ENCODE measurements around the gene PNPLA7. TPM values are rescaled to one million over a fixed set of nuclear protein-coding genes. Genes with fewer than 3 reads are reported as not detected.
"Not testable (repeated sequence)": the region's sequence is repeated elsewhere in the genome, so short reads cannot be mapped to it uniquely, and the experiment has no call there.

PNPLA7 gene
- total RNA-seq, 2 donors from 2014 or later, result 1.2 to 7.1 TPM

DNA sequence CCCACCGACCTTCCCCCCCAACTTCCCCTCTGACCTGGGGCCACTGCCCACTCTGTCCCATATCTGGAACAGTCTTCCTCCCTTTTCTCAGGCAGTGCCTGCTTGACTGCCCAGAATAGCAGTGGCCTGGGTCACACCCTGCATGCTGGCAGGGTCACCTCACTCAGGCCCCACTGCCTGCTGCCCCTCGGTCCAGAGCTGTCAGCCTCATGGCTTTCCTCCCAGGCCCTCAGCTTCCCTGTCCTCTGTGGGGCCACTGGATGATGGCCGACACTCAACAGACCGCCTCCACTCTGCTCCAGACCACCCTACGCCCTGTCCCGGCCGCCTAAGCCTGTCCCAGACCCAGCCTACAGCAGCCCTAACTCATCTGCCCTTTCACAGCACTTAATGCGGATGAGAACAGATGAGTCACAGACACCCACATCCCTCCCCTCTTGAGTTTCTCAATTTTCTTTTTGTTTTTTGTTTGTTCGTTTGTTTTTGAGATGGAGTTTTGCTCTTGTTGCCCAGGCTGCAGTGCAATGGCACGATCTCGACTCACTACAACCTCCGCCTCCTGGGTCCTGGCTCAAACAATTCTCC is 5.9 kb downstream of the PNPLA7 start:
- Mint-ChIP-seq H3K4me3 (no peak overlapping the region), H3K36me3 (no peaks in the 10 kb centered on the region)
- ATAC-seq, result peak in 1 of 2 donors; percentile 17

DNA sequence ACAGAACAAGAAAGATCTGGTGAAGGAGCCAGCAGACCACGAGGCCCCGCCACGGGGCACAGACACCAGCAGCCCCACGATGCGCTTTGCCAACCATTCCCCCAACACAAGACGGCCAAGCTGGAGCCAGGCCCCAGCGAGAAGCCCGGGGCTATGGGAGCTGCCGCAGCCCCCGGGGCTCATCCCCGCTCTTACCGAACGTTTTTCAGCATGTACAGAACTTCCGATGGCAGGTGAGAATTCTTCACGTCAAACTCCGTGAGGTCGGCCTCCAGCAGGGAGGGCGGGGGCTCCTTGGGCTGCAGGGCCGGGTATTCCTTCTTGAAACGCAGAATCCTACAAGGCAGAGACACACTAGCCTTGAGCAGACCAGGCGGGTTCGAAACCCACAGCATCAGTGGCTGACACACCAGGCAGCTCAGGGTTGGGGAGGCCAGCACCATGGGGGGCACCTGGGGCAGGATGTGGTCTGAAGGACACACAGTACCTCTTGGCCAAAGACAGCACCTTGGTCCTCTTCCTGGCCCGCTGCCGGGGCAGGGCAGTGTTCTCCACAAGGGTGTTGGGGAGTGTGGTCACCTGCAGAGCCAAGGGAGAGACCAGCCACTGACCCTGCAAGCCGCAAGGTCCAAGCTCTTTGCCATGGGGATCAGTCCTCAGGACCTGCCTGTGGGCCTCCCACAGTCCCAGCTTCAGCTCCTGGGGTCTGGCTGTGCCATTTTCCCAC is 6.8 kb downstream of the PNPLA7 start:
- Mint-ChIP-seq H3K36me3 (no peaks in the 10 kb centered on the region), H3K27ac (no peak overlapping the region), H3K4me1 (ENCODE audit: low read depth in 2 of 2) (peaks cover 0 to 4% of the 10 kb centered on the region in 2 donors), H3K4me3 (no peak overlapping the region), H3K27me3 (no peaks in the 10 kb centered on the region), H3K9me3 (no peaks in the 10 kb centered on the region)
- peak in 1 of 2 donors; percentile 8 for ATAC-seq
- no peak for DNase-seq (ENCODE audit: low spot score)

More for the DNA sequence above, 5.9 kb downstream of the PNPLA7 start:
- no peak for DNase-seq (ENCODE audit: low spot score)
- H3K4me1 Mint-ChIP-seq (ENCODE audit: low read depth in 2 of 2), result peaks cover 0 to 4% of the 10 kb centered on the region in 2 donors
- H3K27ac Mint-ChIP-seq, result no peak overlapping the region
- H3K9me3 Mint-ChIP-seq, result no peaks in the 10 kb centered on the region
- H3K27me3 Mint-ChIP-seq, result no peaks in the 10 kb centered on the region

DNA sequence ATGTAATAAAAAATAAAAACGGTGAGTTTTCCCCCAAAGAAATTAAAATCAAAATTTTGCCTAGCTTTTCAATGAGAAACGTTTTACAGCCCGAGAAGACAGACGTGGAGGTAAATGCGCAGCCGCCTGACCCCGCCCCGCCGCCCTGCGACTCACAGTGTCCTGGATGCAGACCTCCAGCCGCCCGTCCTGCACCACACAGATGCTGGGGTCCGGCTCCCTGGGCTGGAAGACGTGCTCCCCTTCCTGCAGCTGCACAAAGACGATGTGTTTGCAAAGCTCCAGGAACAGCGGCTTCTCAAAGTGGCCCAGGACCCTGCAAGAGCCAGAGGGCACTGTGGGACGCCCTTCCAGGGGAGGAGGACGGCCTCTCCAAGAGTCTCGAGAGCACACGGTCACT is 7.7 kb downstream of the PNPLA7 start:
- ATAC-seq (no peak), DNase-seq (ENCODE audit: low spot score) (no peak)
- Mint-ChIP-seq H3K36me3 (no peaks in the 10 kb centered on the region), H3K27ac (no peak overlapping the region), H3K27me3 (no peaks in the 10 kb centered on the region), H3K9me3 (no peaks in the 10 kb centered on the region), H3K4me1 (ENCODE audit: low read depth in 2 of 2) (peaks cover 0 to 6% of the 10 kb centered on the region in 2 donors), H3K4me3 (no peak overlapping the region)

DNA sequence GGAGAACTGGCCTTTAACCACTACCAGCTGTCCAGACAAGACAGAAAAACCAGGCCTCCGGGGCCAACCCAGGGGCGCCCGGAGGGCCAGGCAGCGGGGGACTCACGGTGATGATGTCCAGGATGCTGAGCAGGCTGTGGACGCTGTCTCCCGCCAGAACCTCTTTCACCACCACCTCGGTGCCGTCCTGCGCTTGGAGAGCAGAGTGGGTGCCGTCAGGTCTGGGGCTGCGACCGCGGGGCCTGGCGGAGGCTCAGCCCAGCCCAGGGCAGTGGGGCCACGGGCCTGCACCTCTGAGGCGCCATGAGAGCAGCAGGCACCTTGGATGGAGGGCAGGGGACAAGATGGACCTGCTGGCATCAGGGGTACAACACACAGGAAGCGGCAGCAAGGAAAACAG is 9.7 kb downstream of the PNPLA7 start:
- no peaks in the 10 kb centered on the region for H3K36me3 Mint-ChIP-seq
- H3K27ac Mint-ChIP-seq, result no peak overlapping the region
- H3K4me3 Mint-ChIP-seq, result no peak overlapping the region
- ATAC-seq (no peak), DNase-seq (ENCODE audit: low spot score) (no peak)
- peaks cover 3% of the 10 kb centered on the region for H3K9me3 Mint-ChIP-seq
- no peaks in the 10 kb centered on the region for H3K27me3 Mint-ChIP-seq
- H3K4me1 Mint-ChIP-seq (ENCODE audit: low read depth in 2 of 2), result peaks cover 8 to 17% of the 10 kb centered on the region in 2 donors

GRCh38 chr9:137538058-137538457 is 12.1 kb downstream of the PNPLA7 start:
- Mint-ChIP-seq H3K27ac (no peak overlapping the region), H3K27me3 (no peaks in the 10 kb centered on the region), H3K4me1 (ENCODE audit: low read depth in 2 of 2) (peaks cover 16 to 22% of the 10 kb centered on the region in 2 donors), H3K9me3 (peaks cover 3% of the 10 kb centered on the region), H3K36me3 (no peaks in the 10 kb centered on the region), H3K4me3 (no peak overlapping the region)
- no peak for DNase-seq (ENCODE audit: low spot score)
- ATAC-seq, result no peak

DNA sequence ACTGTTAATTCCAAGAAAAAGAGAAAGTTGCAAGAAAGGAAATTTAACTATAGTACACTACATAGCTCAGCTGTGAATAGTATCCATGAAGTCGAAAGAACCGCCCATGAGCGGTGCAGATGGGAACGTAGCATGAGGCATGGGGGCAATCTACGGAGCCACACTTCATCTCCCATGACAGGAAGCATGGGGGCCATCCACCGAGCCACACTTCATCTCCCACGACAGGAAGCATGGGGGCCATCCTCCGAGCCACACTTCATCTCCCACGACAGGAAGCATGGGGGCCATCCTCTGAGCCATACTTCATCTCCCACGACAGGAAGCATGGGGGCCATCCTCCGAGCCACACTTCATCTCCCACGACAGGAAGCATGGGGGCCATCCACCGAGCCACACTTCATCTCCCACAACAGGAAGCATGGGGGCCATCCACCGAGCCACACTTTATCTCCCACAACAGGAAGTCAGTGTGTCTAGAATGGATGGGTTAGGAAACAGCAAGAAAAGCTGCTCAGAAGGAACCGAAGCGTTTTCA is 13.5 kb downstream of the PNPLA7 start:
- Mint-ChIP-seq H3K4me1 (ENCODE audit: low read depth in 2 of 2) (peaks cover 16 to 22% of the 10 kb centered on the region in 2 donors), H3K27ac (peak overlapping the region; percentile 54 to 83), H3K4me3 (peak overlapping the region; percentile 17)
- H3K9me3 Mint-ChIP-seq; DNase-seq (ENCODE audit: low spot score); H3K36me3 Mint-ChIP-seq; ATAC-seq; H3K27me3 Mint-ChIP-seq: not testable (repeated sequence)

DNA sequence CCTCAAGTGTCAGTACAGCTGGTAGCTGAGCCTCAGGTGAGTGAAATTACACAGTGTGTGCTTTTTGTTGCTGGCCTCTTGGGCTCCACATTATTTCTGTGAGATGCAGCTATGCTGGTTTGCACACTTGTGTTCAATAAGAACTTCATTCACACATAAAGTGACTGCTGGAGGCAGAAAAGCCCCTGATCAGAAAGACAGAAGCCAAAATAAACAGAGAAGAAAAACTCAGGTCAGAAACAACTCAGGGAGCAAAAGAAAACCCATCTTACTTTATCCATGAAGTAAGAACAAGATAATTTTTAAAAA is 15.1 kb downstream of the PNPLA7 start:
- peaks cover 16 to 22% of the 10 kb centered on the region in 2 donors for H3K4me1 Mint-ChIP-seq (ENCODE audit: low read depth in 2 of 2)
- no peaks in the 10 kb centered on the region for H3K36me3 Mint-ChIP-seq
- no peaks in the 10 kb centered on the region for H3K27me3 Mint-ChIP-seq
- DNase-seq (ENCODE audit: low spot score), result no peak
- peaks cover 3% of the 10 kb centered on the region for H3K9me3 Mint-ChIP-seq
- no peak for ATAC-seq
- H3K27ac Mint-ChIP-seq, result peak overlapping the region; percentile 57 to 73
- H3K4me3 Mint-ChIP-seq, result no peak overlapping the region

DNA sequence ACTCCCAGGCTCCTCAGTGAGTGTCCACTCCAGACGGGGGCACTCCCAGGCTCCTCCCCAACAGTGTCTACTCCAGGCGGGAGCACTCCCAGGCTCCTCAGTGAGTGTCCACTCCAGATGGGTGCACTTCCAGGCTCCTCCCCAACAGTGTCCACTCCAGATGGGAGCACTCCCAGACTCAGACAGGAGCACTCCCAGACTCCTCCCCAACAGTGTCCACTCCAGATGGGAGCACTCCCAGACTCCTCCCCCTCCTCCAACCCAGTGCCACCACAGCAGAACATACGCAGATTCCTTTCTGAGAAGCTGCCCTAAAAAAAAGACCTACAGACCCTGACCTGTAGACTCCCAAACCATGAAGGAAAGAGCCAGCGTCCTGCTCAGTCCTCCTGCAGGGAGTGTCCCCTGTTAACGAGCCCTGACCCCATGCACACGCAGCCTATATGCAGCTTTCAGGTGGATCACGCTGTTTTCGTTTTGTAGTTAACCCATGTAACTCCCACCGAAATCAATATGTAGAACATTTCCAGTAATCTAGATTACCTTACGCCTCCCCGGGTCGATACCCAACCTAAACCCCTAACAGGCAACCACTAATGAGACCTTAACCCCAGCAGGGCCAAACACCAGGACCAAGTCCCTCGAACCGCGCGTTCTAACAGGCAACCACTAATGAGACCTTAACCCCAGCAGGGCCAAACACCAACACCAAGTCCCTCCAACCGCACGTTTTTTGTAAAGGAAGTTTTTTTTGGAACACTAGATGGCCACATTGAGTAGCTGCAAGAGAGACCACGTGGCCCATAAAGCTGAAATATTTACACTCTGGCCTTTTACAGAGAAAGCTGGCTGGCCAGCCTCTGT is 15.7 kb downstream of the PNPLA7 start:
- Mint-ChIP-seq H3K27ac (peak overlapping the region; percentile 57 to 73), H3K4me1 (ENCODE audit: low read depth in 2 of 2) (peaks cover 16 to 22% of the 10 kb centered on the region in 2 donors), H3K4me3 (no peak overlapping the region), H3K36me3 (no peaks in the 10 kb centered on the region), H3K9me3 (peaks cover 3% of the 10 kb centered on the region), H3K27me3 (no peaks in the 10 kb centered on the region)
- DNase-seq (ENCODE audit: low spot score) (no peak), ATAC-seq (peak in 1 of 2 donors; percentile 24)

DNA sequence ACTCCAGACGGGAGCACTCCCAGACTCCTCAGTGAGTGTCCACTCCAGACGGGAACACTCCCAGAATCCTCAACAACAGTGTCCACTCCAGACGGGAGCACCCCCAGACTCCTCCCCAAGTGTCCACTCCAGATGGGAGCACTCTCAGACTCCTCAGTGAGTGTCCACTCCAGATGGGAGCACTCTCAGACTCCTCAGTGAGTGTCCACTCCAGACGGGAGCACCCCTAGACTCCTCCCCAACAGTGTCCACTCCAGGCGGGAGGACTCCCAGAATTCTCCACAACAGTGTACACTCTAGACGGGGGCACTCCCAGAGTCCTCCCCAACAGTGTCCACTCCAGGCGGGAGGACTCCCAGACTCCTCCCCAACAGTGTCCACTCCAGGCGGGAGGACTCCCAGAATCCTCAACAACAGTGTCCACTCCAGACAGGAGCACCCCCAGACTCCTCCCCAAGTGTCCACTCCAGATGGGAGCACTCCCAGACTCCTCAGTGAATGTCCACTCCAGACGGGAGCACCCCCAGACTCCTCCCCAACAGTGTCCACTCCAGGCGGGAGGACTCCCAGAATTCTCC is 17.2 kb downstream of the PNPLA7 start:
- not testable (repeated sequence) for H3K27ac Mint-ChIP-seq; ATAC-seq; H3K36me3 Mint-ChIP-seq; H3K27me3 Mint-ChIP-seq; H3K9me3 Mint-ChIP-seq; DNase-seq (ENCODE audit: low spot score); H3K4me3 Mint-ChIP-seq
- peaks cover 16 to 22% of the 10 kb centered on the region in 2 donors for H3K4me1 Mint-ChIP-seq (ENCODE audit: low read depth in 2 of 2)

GRCh38 chr9:137531099-137531765 is 19.0 kb downstream of the PNPLA7 start:
- Mint-ChIP-seq H3K9me3 (peaks cover under 1% of the 10 kb centered on the region), H3K27ac (no peak overlapping the region), H3K4me1 (ENCODE audit: low read depth in 2 of 2) (peaks cover 11 to 12% of the 10 kb centered on the region in 2 donors), H3K36me3 (no peaks in the 10 kb centered on the region), H3K27me3 (peaks cover 0 to 3% of the 10 kb centered on the region in 2 donors), H3K4me3 (no peak overlapping the region)
- DNase-seq (ENCODE audit: low spot score), result no peak
- ATAC-seq, result no peak

DNA sequence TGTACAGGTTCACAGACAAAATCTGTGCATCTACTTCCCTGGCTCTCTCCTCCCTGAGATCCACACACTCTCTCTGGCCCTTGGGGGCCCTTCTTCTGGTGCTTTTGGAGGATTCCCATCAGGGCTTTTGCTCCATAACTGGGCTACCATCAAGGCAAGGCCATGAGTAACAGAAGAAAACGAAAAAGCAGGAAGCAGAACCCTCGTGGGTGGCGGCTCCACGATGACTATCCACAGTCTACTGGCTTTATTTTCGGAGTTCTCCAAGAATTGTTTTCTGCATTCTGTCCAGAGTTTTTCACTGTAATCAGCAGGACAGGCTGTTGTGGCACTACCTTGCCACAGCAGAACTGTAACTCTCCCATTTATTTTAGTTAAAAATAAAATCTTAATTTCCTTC is 19.9 kb downstream of the PNPLA7 start:
- H3K27me3 Mint-ChIP-seq, result peaks cover 0 to 3% of the 10 kb centered on the region in 2 donors
- no peaks in the 10 kb centered on the region for H3K9me3 Mint-ChIP-seq
- DNase-seq (ENCODE audit: low spot score) (no peak), ATAC-seq (no peak)
- peaks cover 8 to 10% of the 10 kb centered on the region in 2 donors for H3K4me1 Mint-ChIP-seq (ENCODE audit: low read depth in 2 of 2)
- no peak overlapping the region for H3K4me3 Mint-ChIP-seq
- no peaks in the 10 kb centered on the region for H3K36me3 Mint-ChIP-seq
- H3K27ac Mint-ChIP-seq, result no peak overlapping the region

DNA sequence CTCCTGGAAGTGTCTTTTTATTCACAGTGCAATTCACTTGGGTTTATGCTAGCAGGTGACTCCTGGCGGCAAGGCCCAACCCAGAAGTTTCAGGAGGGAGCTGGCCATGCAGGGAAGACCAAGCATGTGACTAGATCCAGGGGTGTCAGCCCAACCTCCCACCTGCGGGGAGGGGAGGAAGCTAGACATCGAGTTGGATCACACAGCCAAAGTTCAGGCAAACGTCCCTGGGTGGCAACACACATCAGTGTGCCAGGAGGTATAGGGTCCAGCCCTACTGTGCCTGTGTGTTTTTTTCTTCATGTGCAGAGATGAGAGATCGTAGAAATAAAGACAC is 25.3 kb downstream of the PNPLA7 start:
- Mint-ChIP-seq H3K36me3 (no peaks in the 10 kb centered on the region), H3K27ac (no peak overlapping the region), H3K4me3 (no peak overlapping the region), H3K4me1 (ENCODE audit: low read depth in 2 of 2) (peaks cover 5 to 18% of the 10 kb centered on the region in 2 donors), H3K27me3 (peaks cover 0 to 3% of the 10 kb centered on the region in 2 donors), H3K9me3 (no peaks in the 10 kb centered on the region)
- ATAC-seq, result no peak
- no peak for DNase-seq (ENCODE audit: low spot score)
